Thoracic aorta (tissue), 2 donors: ENCODE measurements around the gene S100A5. TPM values are rescaled to one million over a fixed set of nuclear protein-coding genes. Genes with fewer than 3 reads are reported as not detected.
A peak's percentile ranks its signal among the peaks of the same experiment; 100 is the strongest.
"Not testable (repeated sequence)": the region's sequence is repeated elsewhere in the genome, so short reads cannot be mapped to it uniquely, and the experiment has no call there.

Source experiments
- ATAC-seq: fragments of 150-250 bp; one replicate; pipeline ENCODE4 v1.8.0; 2017; ENCODE audit warnings: low read depth; ENCODE audit not compliant: insufficient number of reproducible peaks, low FRiP score
- DNase-seq: peaks from one replicate; pipeline ENCODE4 v3.0.0-alpha.2; 2020; ENCODE audit warnings: low spot score
- H3K27ac ChIP-seq, 2 donors: fragments of 200-600 bp; sonication (generic); 1 replicate in 1 of 2; 2 replicates in 1 of 2; pipeline ENCODE4 v1.5.1; 2016; ENCODE audit warnings: mild to moderate bottlenecking in 2 of 2, moderate library complexity in 2 of 2
- H3K27me3 ChIP-seq: fragments of 200-600 bp; sonication (generic); replicated peaks from 2 replicates; pipeline ENCODE4 v1.6.0; 2016; ENCODE audit warnings: mild to moderate bottlenecking; ENCODE audit not compliant: insufficient read depth
- H3K36me3 ChIP-seq: fragments of 200-600 bp; sonication (generic); one replicate; pipeline ENCODE4 v1.5.1; 2016
- H3K4me1 ChIP-seq, 2 donors: fragments of 200-600 bp; sonication (generic); 1 replicate in 1 of 2; 2 replicates in 1 of 2; pipeline versions ENCODE4 v1.5.1 to v1.6.0; 2016; ENCODE audit warnings: low read depth in 2 of 2, mild to moderate bottlenecking in 1 of 2; ENCODE audit not compliant: control insufficient read depth in 1 of 2
- H3K4me3 ChIP-seq: fragments of 200-600 bp; sonication (generic); 2 replicates; pipeline ENCODE4 v1.5.1; 2016; ENCODE audit warnings: mild to moderate bottlenecking
- H3K9me3 ChIP-seq: fragments of 200-600 bp; sonication (generic); 2 replicates; pipeline ENCODE4 v1.5.1; 2016
- total RNA-seq, 2 donors: library from RNA; depleted of rRNA; stranded (reverse); fragments of >200 nt; gene quantifications; one replicate each; pipeline versions ENCODE4 v1.1.0 to v1.2.3, GENCODE V29; 2016
- TF ChIP-seq, protein P1 (sequence below): fragments of 200-600 bp; sonication (generic); IDR thresholded peaks from one replicate; pipeline ENCODE4 v1.5.1; 2019; ENCODE audit warnings: antibody characterized with exemption

Gene S100A5
- total RNA-seq, 2 donors from 2014 or later, result not detected

DNA sequence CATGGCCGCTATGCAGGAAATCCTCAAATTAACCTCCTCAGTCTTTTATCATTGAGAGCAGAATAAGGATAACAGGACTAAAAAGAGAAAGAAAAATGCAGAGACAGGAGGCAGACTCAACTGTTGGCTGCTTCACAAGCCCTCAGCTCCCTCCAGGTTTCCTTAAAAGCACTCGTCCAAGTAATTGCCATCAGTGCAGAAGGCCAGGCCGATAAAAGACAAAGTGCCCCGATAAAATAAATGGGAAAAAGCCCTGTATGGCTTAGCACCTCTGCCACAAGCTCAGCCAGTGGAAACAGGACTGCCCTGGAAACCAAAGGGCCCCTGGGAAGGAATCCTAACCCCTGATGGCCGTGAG, 13.1 kb downstream of the S100A5 start:
- Histone ChIP-seq H3K36me3 (no peaks in the 10 kb centered on the region), H3K4me3 (no peak overlapping the region), H3K9me3 (no peaks in the 10 kb centered on the region), H3K4me1 (peaks cover 7 to 35% of the 10 kb centered on the region in 2 donors), H3K27ac (peak overlapping the region; percentile 30 to 53), H3K27me3 (no peaks in the 10 kb centered on the region)
- TF ChIP-seq, protein P1, sequence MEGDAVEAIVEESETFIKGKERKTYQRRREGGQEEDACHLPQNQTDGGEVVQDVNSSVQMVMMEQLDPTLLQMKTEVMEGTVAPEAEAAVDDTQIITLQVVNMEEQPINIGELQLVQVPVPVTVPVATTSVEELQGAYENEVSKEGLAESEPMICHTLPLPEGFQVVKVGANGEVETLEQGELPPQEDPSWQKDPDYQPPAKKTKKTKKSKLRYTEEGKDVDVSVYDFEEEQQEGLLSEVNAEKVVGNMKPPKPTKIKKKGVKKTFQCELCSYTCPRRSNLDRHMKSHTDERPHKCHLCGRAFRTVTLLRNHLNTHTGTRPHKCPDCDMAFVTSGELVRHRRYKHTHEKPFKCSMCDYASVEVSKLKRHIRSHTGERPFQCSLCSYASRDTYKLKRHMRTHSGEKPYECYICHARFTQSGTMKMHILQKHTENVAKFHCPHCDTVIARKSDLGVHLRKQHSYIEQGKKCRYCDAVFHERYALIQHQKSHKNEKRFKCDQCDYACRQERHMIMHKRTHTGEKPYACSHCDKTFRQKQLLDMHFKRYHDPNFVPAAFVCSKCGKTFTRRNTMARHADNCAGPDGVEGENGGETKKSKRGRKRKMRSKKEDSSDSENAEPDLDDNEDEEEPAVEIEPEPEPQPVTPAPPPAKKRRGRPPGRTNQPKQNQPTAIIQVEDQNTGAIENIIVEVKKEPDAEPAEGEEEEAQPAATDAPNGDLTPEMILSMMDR, result no peak
- ATAC-seq, result no peak
- no peak for DNase-seq

DNA sequence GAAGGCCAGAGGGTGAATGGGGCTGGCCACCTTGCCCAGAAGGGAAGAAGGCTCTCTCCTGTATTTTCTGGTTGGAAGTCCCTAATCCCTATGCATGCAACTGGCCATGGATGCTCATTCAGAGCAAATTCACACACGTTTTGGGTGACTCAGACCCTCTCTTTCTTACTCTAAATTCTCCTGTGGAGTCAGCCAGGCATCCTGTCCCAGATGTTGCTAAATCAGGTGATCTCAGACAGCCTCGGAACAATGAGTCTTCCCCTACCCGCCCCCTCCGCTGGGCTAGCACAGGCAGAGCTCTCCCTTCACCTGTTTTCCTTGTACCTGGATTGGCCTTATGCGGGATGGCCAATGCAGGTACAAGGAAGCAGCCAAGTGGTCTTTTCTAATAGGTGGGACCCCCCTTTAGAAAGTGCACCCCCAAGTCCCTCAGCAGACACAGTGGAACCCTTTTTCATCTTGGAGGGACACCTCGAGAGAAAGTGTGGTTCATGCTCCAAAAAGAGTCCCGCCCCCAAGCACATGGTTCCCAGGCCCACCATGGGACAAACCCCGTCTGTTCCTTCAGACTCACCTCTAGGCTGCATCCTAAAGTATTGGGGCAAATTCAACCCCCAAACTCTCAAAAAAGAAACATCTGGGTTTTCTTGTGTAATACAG, 13.6 kb downstream of the S100A5 start:
- Histone ChIP-seq H3K9me3 (no peaks in the 10 kb centered on the region), H3K4me1 (peaks cover 7 to 30% of the 10 kb centered on the region in 2 donors), H3K4me3 (no peak overlapping the region), H3K27me3 (no peaks in the 10 kb centered on the region), H3K36me3 (no peaks in the 10 kb centered on the region), H3K27ac (peak overlapping the region; percentile 30 to 53)
- no peak for ATAC-seq
- TF ChIP-seq, protein P1, result no peak
- DNase-seq, result no peak

DNA sequence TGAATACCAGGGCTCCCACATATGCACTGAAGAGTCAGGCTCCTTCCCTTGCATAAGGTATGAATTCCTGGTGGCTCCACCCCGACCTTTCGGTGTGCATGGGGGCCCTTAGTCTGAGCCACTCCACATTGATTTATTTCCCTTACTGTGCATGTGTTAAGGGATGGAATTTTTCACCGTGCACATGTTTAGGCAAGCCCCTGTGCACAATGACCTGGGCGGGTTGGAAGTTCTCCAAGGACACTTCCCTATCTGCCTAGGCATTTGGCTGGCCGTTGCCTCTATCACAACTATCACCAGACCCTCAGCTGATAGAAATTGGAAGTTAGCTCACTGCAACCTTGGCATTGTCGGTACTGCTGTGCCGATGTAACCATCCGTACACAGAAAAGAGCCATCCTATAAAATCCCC, 14.6 kb downstream of the S100A5 start:
- Histone ChIP-seq H3K4me1 (peaks cover 7 to 21% of the 10 kb centered on the region in 2 donors), H3K4me3 (no peak overlapping the region), H3K9me3 (no peaks in the 10 kb centered on the region), H3K36me3 (no peaks in the 10 kb centered on the region), H3K27me3 (no peaks in the 10 kb centered on the region), H3K27ac (no peak overlapping the region)
- TF ChIP-seq, protein P1, result no peak
- no peak for DNase-seq
- no peak for ATAC-seq

DNA sequence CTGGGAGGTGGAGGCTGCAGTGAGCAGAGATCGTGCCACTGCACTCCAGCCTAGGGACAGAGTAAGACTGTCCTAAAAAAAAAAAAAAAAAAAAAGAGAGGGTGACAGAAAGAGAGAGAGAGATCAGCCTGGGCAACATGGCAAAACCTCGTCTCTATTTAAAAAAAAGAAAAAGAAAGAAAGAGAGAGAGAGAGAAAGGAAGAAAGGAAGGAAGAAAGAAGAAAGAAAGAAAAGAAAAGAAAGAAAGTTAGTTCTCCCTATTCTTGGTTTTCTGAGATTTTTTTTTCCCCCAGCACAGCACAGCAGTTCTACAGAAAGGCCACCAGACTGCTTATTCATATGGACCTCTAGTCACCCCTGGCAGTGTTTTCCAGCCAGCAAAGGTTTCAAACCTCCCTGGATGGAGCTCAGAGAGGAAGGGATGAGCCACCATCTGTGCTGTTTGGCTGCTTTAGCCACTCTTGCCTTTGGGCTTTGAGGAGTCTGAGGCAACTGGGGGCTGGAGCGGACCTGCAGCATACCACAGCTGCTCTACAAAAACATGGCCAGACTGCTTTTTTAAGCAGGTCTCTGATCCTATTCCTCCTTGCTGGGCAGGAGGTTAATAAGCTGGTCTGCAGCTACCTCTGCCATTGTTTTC, 15.5 kb downstream of the S100A5 start:
- no peaks in the 10 kb centered on the region for H3K36me3 ChIP-seq
- no peaks in the 10 kb centered on the region for H3K27me3 ChIP-seq
- peak overlapping the region in 1 of 2 donors; percentile 57 for H3K27ac ChIP-seq
- TF ChIP-seq, protein P1, result no peak
- no peak overlapping the region for H3K4me3 ChIP-seq
- H3K9me3 ChIP-seq, result no peaks in the 10 kb centered on the region
- peaks cover 7 to 15% of the 10 kb centered on the region in 2 donors for H3K4me1 ChIP-seq
- ATAC-seq (no peak), DNase-seq (no peak)

DNA sequence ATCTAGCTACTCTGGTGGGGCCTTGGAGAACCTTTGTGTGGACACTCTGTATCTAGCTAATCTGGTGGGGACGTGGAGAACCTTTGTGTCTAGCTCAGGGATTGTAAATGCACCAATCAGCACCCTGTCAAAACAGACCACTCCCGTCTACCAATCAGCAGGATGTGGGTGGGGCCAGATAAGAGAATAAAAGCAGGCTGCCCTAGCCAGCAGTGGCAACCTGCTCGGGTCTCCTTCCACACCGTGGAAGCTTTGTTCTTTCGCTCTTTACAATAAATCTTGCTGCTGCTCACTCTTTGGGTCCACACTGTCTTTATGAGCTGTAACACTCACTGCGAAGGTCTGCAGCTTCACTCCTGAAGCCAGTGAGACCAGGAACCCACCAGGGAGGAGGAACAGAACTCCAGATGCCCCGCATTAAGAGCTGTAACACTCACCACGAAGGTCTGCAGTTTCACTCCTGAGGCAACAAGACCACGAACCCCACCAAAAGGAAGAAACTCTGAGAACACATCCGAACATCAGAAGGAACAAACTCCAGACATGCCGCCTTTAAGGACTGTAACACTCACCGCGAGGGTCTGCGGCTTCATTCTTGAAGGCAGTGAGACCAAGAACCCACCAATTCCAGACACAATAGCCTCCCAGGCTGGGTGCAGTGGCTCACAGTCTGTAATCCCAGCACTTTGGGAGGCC, 18.2 kb downstream of the S100A5 start:
- H3K36me3 ChIP-seq, ATAC-seq, H3K27ac ChIP-seq, H3K4me3 ChIP-seq, H3K9me3 ChIP-seq, H3K27me3 ChIP-seq, DNase-seq: not testable (repeated sequence)
- H3K4me1 ChIP-seq, result peaks cover 11 to 21% of the 10 kb centered on the region in 2 donors

DNA sequence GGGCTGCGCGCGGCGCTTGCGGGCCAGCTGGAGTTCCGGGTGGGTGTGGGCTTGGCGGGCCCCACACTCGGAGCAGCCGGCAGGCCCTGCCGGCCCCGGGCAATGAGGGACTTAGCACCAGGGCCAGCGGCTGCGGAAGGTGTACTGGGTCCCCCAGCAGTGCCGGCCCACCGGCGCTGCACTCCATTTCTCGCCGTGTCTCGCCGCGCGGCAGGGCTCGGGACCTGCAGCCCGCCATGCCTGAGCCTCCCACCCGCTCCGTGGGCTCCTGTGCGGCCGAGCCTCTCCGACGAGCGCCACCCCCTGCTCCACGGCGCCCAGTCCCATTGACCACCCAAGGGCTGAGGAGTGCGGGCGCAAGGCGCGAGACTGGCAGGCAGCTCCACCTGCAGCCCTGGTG, 18.9 kb downstream of the S100A5 start:
- not testable (repeated sequence) for H3K9me3 ChIP-seq, H3K27me3 ChIP-seq, DNase-seq, H3K27ac ChIP-seq, H3K4me3 ChIP-seq, ATAC-seq, H3K36me3 ChIP-seq
- peaks cover 11 to 14% of the 10 kb centered on the region in 2 donors for H3K4me1 ChIP-seq
